Lung (tissue), 12 donors: ENCODE data around the gene ABHD4. TPM values are rescaled to one million over a fixed set of nuclear protein-coding genes. Genes with fewer than 3 reads are reported as not detected.

Experiments used
- ATAC-seq: fragments of 200-7000 bp; cut with Tn5 transposase; one replicate; pipeline ENCODE4 v1.9.1; 2020; ENCODE audit warnings: moderate number of reproducible peaks; ENCODE audit not compliant: insufficient read depth, low FRiP score
- DNase-seq, 3 donors: peaks; one replicate each; pipeline ENCODE4 v3.0.0-alpha.2; 2013 to 2017
- H3K27ac ChIP-seq, 2 donors: one replicate each; pipeline ENCODE4 v1.5.1; 2013; ENCODE audit warnings: mild to moderate bottlenecking in 2 of 2, moderate library complexity in 2 of 2, control low read depth in 1 of 2, inconsistent platforms in 1 of 2, low read depth in 1 of 2, low read length in 1 of 2
- H3K27me3 ChIP-seq, 3 donors: one replicate each; pipeline ENCODE4 v1.5.1; 2013; ENCODE audit warnings: low read length in 2 of 3; ENCODE audit not compliant: control insufficient read depth in 3 of 3, insufficient read depth in 3 of 3
- H3K36me3 ChIP-seq, 4 donors: one replicate each; pipeline ENCODE4 v1.5.1; 2013; ENCODE audit warnings: low read length in 4 of 4, mild to moderate bottlenecking in 1 of 4, moderate library complexity in 1 of 4; ENCODE audit not compliant: control insufficient read depth in 4 of 4, insufficient read depth in 4 of 4
- H3K4me1 ChIP-seq, 5 donors: one replicate each; pipeline ENCODE4 v1.5.1; 2013; ENCODE audit warnings: low read length in 5 of 5, mild to moderate bottlenecking in 2 of 5, moderate library complexity in 1 of 5; ENCODE audit not compliant: control insufficient read depth in 5 of 5, insufficient read depth in 5 of 5
- H3K4me3 ChIP-seq: one replicate; pipeline ENCODE4 v1.5.1; 2013; ENCODE audit warnings: mild to moderate bottlenecking, control low read depth, moderate library complexity
- H3K9ac ChIP-seq, 2 donors: one replicate each; pipeline ENCODE4 v1.5.1; 2013; ENCODE audit warnings: low read length in 2 of 2, control low read depth in 1 of 2; ENCODE audit not compliant: insufficient read depth in 1 of 2
- H3K9me3 ChIP-seq, 4 donors: one replicate each; pipeline ENCODE4 v1.5.1; 2013; ENCODE audit warnings: low read length in 3 of 4, mild to moderate bottlenecking in 1 of 4, moderate library complexity in 1 of 4; ENCODE audit not compliant: control insufficient read depth in 4 of 4, insufficient read depth in 3 of 4
- WGBS, 2 donors: extraction: QIAGEN DNeasy Blood & Tissue Kit; methylation state at CpG; one replicate each; pipeline ENCODE4 v1.1.7; 2013; 5-methylcytosine and 5-hydroxymethylcytosine counted together
- polyA plus RNA-seq, 2 donors: library from polyadenylated mRNA; stranded (reverse); fragments of 200-250 nt; gene quantifications; one replicate each; pipeline ENCODE4 v1.2.1, GENCODE V29; 2013
- total RNA-seq, 2 donors: library from RNA; depleted of rRNA in 1 of 2; stranded (reverse); fragments of >200 nt in 1 of 2; gene quantifications; one replicate each; pipeline ENCODE4 v1.2.1, GENCODE V29; 2014 to 2021
- TF ChIP-seq, protein P1 (sequence below): IDR thresholded peaks from 2 replicates; pipeline ENCODE4 v1.5.1; 2012; ENCODE audit warnings: mild to moderate bottlenecking; ENCODE audit errors: control extremely low read depth, extremely low read depth
- donor health status: control.
- donor health status: control.
- donor health status: Bipolar disorder and iron deficiency.
- donor health status: healthy.
- donor health status: DM: yes; HTN: yes; CAD: no.

ABHD4 gene
- total and polyA plus RNA-seq, 4 donors = 14.9 to 34.0 (median 23.9) TPM

DNA sequence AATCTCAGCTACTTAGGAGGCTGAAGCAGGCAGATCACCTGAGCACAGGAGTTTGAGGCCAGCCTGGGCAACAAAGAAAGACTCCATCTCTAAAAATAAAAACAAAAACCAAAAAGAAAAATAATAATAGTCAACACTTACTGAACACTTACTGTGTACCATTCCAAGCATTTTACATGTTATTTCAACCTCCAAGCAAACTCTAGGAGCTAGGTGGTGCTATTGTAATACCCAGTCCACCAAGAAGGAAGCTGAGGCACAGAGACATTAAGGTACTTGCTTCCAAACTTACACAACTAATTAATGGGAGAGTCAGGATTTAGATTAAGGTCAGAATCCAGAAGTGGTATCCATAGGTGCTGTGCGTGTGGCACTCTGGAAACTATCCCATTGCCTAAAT lies 59.8 kb downstream of the ABHD4 start:
- WGBS, 2 donors = 80 to 97% methylated on average over 1 of the region's 1 CpG
- no peak overlapping the region for H3K4me3 ChIP-seq
- DNase-seq = peak in 2 of 3 donors; percentile 22 to 41
- TF ChIP-seq, protein P1, sequence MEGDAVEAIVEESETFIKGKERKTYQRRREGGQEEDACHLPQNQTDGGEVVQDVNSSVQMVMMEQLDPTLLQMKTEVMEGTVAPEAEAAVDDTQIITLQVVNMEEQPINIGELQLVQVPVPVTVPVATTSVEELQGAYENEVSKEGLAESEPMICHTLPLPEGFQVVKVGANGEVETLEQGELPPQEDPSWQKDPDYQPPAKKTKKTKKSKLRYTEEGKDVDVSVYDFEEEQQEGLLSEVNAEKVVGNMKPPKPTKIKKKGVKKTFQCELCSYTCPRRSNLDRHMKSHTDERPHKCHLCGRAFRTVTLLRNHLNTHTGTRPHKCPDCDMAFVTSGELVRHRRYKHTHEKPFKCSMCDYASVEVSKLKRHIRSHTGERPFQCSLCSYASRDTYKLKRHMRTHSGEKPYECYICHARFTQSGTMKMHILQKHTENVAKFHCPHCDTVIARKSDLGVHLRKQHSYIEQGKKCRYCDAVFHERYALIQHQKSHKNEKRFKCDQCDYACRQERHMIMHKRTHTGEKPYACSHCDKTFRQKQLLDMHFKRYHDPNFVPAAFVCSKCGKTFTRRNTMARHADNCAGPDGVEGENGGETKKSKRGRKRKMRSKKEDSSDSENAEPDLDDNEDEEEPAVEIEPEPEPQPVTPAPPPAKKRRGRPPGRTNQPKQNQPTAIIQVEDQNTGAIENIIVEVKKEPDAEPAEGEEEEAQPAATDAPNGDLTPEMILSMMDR = peak; percentile 35
- no peaks in the 10 kb centered on the region for H3K36me3 ChIP-seq
- no peak overlapping the region for H3K27ac ChIP-seq
- H3K27me3 ChIP-seq = no peaks in the 10 kb centered on the region
- no peak overlapping the region for H3K9ac ChIP-seq
- H3K4me1 ChIP-seq = no peaks in the 10 kb centered on the region
- H3K9me3 ChIP-seq = no peaks in the 10 kb centered on the region
- ATAC-seq = no peak

DNA sequence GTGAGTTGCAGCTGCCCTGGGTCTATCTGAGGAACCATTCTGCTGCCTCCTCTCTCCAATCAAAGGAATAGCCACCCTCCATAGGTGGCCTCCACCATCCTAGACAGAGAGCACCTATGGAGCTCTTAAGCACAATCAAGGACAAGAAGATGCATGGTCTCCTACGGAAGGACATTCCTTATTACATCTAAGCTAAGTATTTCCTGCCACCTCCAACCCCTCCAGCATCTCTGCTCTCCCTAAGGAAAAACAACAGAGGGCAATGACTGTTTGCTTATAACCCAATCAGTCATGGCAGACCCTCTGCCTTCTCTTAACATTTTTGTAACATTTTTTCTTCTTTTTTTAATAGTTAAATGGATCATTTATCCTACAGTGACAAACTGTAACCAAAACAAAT lies 60.8 kb downstream of the ABHD4 start:
- TF ChIP-seq, protein P1 = no peak
- H3K27ac ChIP-seq = no peak overlapping the region
- no peaks in the 10 kb centered on the region for H3K4me1 ChIP-seq
- H3K4me3 ChIP-seq = no peak overlapping the region
- DNase-seq = no peak
- WGBS, 2 donors = 55 to 70% methylated on average over 1 of the region's 1 CpG
- H3K36me3 ChIP-seq = no peaks in the 10 kb centered on the region
- no peaks in the 10 kb centered on the region for H3K27me3 ChIP-seq
- no peak for ATAC-seq
- H3K9ac ChIP-seq = no peak overlapping the region
- H3K9me3 ChIP-seq = no peaks in the 10 kb centered on the region

DNA sequence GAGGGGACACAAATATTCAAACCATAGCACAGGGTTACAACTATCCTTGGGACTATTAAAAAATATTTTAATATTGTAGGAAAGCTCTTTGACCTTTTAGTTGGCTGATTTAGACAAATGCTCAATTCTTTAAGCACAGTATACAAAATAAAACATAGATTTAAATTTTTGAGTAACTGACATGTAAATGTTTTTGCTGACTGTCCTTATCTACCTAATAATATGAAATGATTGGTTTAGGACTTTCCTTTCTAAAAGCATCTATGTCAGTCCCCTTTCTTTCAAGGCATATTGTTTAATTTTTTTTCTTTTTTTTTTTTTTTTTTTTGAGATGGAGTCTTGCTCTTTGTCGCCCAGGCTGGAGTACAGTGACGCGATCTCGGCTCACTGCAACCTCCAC lies 62.6 kb downstream of the ABHD4 start:
- no peak for DNase-seq
- ATAC-seq = no peak
- no peak overlapping the region for H3K27ac ChIP-seq
- H3K36me3 ChIP-seq = no peaks in the 10 kb centered on the region
- WGBS, 2 donors = 92 to 97% methylated on average over 4 of the region's 4 CpGs
- H3K4me1 ChIP-seq = no peaks in the 10 kb centered on the region
- H3K4me3 ChIP-seq = no peak overlapping the region
- peaks cover 0 to 2% (median 0%) of the 10 kb centered on the region in 4 donors for H3K9me3 ChIP-seq
- no peaks in the 10 kb centered on the region for H3K27me3 ChIP-seq
- TF ChIP-seq, protein P1 = no peak
- no peak overlapping the region for H3K9ac ChIP-seq

Other genes with a start within 250 kb of the ABHD4 start
- gene DAD1, start 9.1 kb upstream of the ABHD4 start, total RNA-seq = 100 to 1,000 TPM; 164 to 187 TPM
- gene DAD1, start 9.1 kb upstream of the ABHD4 start, polyA plus RNA-seq = 100 to 1,000 TPM; 247 to 377 TPM
- under 1 TPM in 1 of 2 donors, not detected in 1; 0.11 TPM for gene OR6J1, start 46.1 kb downstream of the ABHD4 start, total RNA-seq
- gene OR6J1, start 46.1 kb downstream of the ABHD4 start, polyA plus RNA-seq = not detected
- gene OXA1L, start 168.4 kb downstream of the ABHD4 start, total RNA-seq = 10 to 100 TPM; 95.8 to 99.8 TPM
- 10 to 100 TPM; 81.3 to 98.6 TPM for gene OXA1L, start 168.4 kb downstream of the ABHD4 start, polyA plus RNA-seq
- gene SLC7A7, start 217.1 kb downstream of the ABHD4 start, total RNA-seq = 10 to 100 TPM; 28.0 to 65.2 TPM
- gene SLC7A7, start 217.1 kb downstream of the ABHD4 start, polyA plus RNA-seq = 100 to 1,000 TPM in 1 of 2 donors, 10 to 100 TPM in 1; 31.2 to 113 TPM
- 100 to 1,000 TPM in 1 of 2 donors, 10 to 100 TPM in 1; 27.5 to 102 TPM for gene MRPL52, start 231.6 kb downstream of the ABHD4 start, total RNA-seq
- 100 to 1,000 TPM; 105 to 239 TPM for gene MRPL52, start 231.6 kb downstream of the ABHD4 start, polyA plus RNA-seq
- gene MMP14, start 238.3 kb downstream of the ABHD4 start, total RNA-seq = 100 to 1,000 TPM; 121 to 162 TPM
- gene MMP14, start 238.3 kb downstream of the ABHD4 start, polyA plus RNA-seq = 100 to 1,000 TPM; 125 to 144 TPM